NCI-H2196 treated with DMSO at 0.1 percent for 48 hours (cell line): Measurements from ENCODE around the gene SEMA3D.

Experiments
- DNase-seq: peaks from one replicate; lab custom pipeline; 2025; ENCODE audit not compliant: unreplicated experiment; lab: John Stamatoyannopoulos, UW

Gene SEMA3D

GRCh38 chr7:85186521-85187241, at the start of gene SEMA3D:
Gene SEMA3D, minus strand, starts transcription at chr7:85187056. Its CDS starts 65,165 bp downstream, at chr7:85121891.
- DNase-seq: peak; percentile 7

GRCh38 chr7:85234730-85235129, 47.9 kb upstream of the SEMA3D start:
- DNase-seq: no peak

GRCh38 chr7:85232068-85232467, 45.2 kb upstream of the SEMA3D start:
- no peak for DNase-seq

GRCh38 chr7:85230623-85231022, 43.8 kb upstream of the SEMA3D start:
- DNase-seq: no peak

GRCh38 chr7:85229544-85229943, 42.7 kb upstream of the SEMA3D start:
- DNase-seq: no peak

- DNase-seq: no peak
These were observed 39.7 kb upstream of the SEMA3D start for GRCh38 chr7:85226361-85227085.

GRCh38 chr7:85224171-85224570, 37.3 kb upstream of the SEMA3D start:
- no peak for DNase-seq

GRCh38 chr7:85222522-85222921, 35.7 kb upstream of the SEMA3D start:
- DNase-seq: no peak

- no peak for DNase-seq
These were observed 34.9 kb upstream of the SEMA3D start for GRCh38 chr7:85221796-85222195.

GRCh38 chr7:85220651-85221050, 33.8 kb upstream of the SEMA3D start:
- no peak for DNase-seq

- no peak for DNase-seq
These were observed 33.2 kb upstream of the SEMA3D start for GRCh38 chr7:85220023-85220422.

GRCh38 chr7:85217085-85217484, 30.2 kb upstream of the SEMA3D start:
- DNase-seq: no peak

- DNase-seq: no peak
These were observed 28.2 kb upstream of the SEMA3D start for GRCh38 chr7:85215098-85215497.

- DNase-seq: no peak
These were observed 26.6 kb upstream of the SEMA3D start for GRCh38 chr7:85213500-85213899.

GRCh38 chr7:85205754-85206153, 18.9 kb upstream of the SEMA3D start:
- no peak for DNase-seq

- no peak for DNase-seq
These were observed 17.6 kb upstream of the SEMA3D start for GRCh38 chr7:85204496-85204895.

- DNase-seq: no peak
These were observed 17.2 kb upstream of the SEMA3D start for GRCh38 chr7:85204061-85204460.

- DNase-seq: no peak
These were observed 14.4 kb upstream of the SEMA3D start for GRCh38 chr7:85201209-85201608.

- no peak for DNase-seq
These were observed 9.8 kb upstream of the SEMA3D start for GRCh38 chr7:85196696-85197095.

GRCh38 chr7:85191383-85191782, 4.5 kb upstream of the SEMA3D start:
- DNase-seq: no peak

GRCh38 chr7:85186083-85186520, 754 bp downstream of the SEMA3D start:
- no peak for DNase-seq

GRCh38 chr7:85185424-85186082, 1.3 kb downstream of the SEMA3D start:
- DNase-seq: no peak
